ENCODE data around the gene PLLP.

The PLLP gene

DNA sequence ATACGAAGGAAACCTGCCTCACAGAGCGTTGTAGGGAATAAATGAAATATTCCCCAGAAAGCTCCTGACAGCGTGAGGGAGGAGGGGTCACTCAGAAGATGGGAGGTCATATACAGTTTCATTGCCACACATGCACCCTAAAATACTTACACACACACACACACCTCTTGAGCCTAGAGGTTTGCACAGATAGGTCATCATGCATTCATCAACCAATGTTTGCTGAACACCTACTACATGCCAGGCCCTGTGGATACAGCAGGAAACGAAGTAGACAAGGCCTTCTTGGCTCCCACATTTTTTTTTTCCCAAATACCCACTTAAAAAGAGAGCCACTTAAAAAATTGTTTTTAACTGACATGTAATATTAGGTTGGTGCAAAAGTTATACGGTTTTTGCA is 907 bp upstream of the PLLP start:
- no peak overlapping the region for H3K27ac ChIP-seq
- TF ChIP-seq, protein P1, sequence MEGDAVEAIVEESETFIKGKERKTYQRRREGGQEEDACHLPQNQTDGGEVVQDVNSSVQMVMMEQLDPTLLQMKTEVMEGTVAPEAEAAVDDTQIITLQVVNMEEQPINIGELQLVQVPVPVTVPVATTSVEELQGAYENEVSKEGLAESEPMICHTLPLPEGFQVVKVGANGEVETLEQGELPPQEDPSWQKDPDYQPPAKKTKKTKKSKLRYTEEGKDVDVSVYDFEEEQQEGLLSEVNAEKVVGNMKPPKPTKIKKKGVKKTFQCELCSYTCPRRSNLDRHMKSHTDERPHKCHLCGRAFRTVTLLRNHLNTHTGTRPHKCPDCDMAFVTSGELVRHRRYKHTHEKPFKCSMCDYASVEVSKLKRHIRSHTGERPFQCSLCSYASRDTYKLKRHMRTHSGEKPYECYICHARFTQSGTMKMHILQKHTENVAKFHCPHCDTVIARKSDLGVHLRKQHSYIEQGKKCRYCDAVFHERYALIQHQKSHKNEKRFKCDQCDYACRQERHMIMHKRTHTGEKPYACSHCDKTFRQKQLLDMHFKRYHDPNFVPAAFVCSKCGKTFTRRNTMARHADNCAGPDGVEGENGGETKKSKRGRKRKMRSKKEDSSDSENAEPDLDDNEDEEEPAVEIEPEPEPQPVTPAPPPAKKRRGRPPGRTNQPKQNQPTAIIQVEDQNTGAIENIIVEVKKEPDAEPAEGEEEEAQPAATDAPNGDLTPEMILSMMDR (conservative IDR thresholded peaks at IDR 0.05), result no peak

GRCh38 chr16:57284952-57285363 is 486 bp upstream of the PLLP start:
- TF ChIP-seq, protein P1 (conservative IDR thresholded peaks at IDR 0.05), result no peak
- peak overlapping the region; percentile 46; the same call in 1 of the 2 replicates for H3K27ac ChIP-seq

DNA sequence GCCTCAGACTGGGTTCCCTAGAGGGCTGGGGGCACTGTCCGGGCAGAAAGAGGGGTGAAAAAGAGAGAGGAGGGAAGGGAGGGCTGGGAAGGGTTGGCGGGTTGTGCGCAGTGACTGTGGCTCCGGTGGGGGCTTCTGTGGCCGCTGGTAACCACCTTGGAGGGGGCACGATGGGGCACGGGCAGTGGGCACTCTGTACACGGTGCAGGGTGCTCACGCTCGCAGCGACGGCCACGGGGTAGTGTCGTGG is 588 bp downstream of the PLLP start:
- H3K27ac ChIP-seq, result no peak overlapping the region
- TF ChIP-seq, protein P1 (conservative IDR thresholded peaks at IDR 0.05), result no peak

GRCh38 chr16:57283214-57283958 is 1.1 kb downstream of the PLLP start:
- H3K27ac ChIP-seq, result no peak overlapping the region

DNA sequence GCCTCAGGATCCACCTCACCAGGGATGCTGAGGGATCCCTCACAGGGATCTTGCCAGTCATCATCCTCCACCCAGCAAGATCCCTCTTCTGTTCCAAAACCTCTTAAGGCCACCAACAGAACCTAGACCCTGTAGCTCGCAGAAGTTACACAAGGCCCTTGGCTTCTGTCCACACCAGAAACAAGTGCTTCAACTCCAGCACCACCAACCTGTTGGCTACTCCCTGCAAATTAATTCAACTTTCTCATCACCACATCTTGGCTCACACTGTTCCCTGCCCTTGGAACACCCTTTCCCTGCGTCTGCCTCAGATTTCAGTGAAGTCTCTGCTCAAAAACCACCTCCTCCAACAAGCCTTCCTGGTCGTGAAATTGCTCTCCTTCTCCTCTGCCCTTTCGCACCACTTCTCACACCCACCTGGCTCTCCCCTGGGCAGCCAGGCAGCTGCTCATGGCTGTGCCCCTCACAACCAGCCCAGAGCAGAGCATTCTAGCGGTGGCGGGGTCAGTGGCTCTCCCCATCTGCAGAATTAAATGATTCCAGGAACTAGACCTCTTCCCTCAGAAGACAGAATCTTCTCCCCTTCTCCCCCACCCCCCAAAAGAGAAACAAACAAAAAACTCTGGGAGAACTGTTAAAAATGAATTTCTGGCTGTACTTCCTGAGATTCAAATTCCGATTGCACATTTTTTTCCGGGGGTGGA is 1.8 kb downstream of the PLLP start:
- no peak overlapping the region for H3K27ac ChIP-seq

More at GRCh38 chr16:57283214-57283958, 1.1 kb downstream of the PLLP start:
- TF ChIP-seq, protein P1 (conservative IDR thresholded peaks at IDR 0.05), result no peak

GRCh38 chr16:57281791-57282190 is 2.7 kb downstream of the PLLP start:
- TF ChIP-seq, protein P1 (conservative IDR thresholded peaks at IDR 0.05), result no peak
- no peak overlapping the region for H3K27ac ChIP-seq

More for the DNA sequence above, 1.8 kb downstream of the PLLP start:
- TF ChIP-seq, protein P1 (conservative IDR thresholded peaks at IDR 0.05), result no peak

- no peak overlapping the region for H3K27ac ChIP-seq
- TF ChIP-seq, protein P1 (conservative IDR thresholded peaks at IDR 0.05), result no peak
Measured at GRCh38 chr16:57279780-57280638, 4.5 kb downstream of the PLLP start.

Data from VCaP (cell line).